Calu3 (cell line): ENCODE measurements around the gene FTSJ1. TPM values are rescaled to one million over a fixed set of nuclear protein-coding genes. Genes with fewer than 3 reads are reported as not detected.

Source experiments
- BruUV-seq: library from RNA; stranded (reverse); fragments of 400-500 nt; replicated peaks from 2 replicates; lab custom pipeline; 2021; lab: Mats Ljungman, UMichigan
- CTCF ChIA-PET: fragments of 300-600 bp; sonication (Branson Sonifier 250); formaldehyde crosslinking; loops from one replicate; lab custom pipeline; 2022; ENCODE audit warnings: antibody characterized with exemption; lab: Charles Lee
- DNase-seq: peaks from one replicate; pipeline ENCODE4 v3.0.0; 2022
- H3K27ac Mint-ChIP-seq: one replicate; pipeline ENCODE4 v1.8.0; 2022; ENCODE audit warnings: mixed read lengths; ENCODE audit not compliant: unreplicated experiment
- H3K27me3 Mint-ChIP-seq: one replicate; pipeline ENCODE4 v1.8.0; 2022; ENCODE audit warnings: mixed read lengths; ENCODE audit not compliant: unreplicated experiment
- H3K36me3 Mint-ChIP-seq: one replicate; pipeline ENCODE4 v1.8.0; 2022; ENCODE audit warnings: mild to moderate bottlenecking, moderate library complexity, mixed read lengths; ENCODE audit not compliant: insufficient read depth, unreplicated experiment
- H3K4me1 Mint-ChIP-seq: one replicate; pipeline ENCODE4 v1.8.0; 2022; ENCODE audit warnings: mild to moderate bottlenecking, low read depth, mixed read lengths; ENCODE audit not compliant: unreplicated experiment
- H3K4me3 Mint-ChIP-seq: one replicate; pipeline ENCODE4 v1.8.0; 2022; ENCODE audit warnings: mild to moderate bottlenecking, low read depth, moderate library complexity, mixed read lengths; ENCODE audit not compliant: unreplicated experiment
- H3K9me3 Mint-ChIP-seq: one replicate; pipeline ENCODE4 v1.8.0; 2022; ENCODE audit warnings: low read depth, mixed read lengths; ENCODE audit not compliant: unreplicated experiment
- CTCF ChIP-seq: fragments of 200-600 bp; IDR thresholded peaks from one replicate; pipeline ENCODE4 v1.8.0; 2022; ENCODE audit warnings: antibody characterized with exemption; ENCODE audit not compliant: unreplicated experiment
- intact Hi-C: fragments of 100-400 bp; cut with micrococcal nuclease; formaldehyde crosslinking; loops from one replicate; pipeline ENCODE4 v1.10.0; 2022; ENCODE audit not compliant: unreplicated experiment
- total RNA-seq: library from RNA; stranded (reverse); gene quantifications from 2 replicates; pipeline ENCODE4 v1.2.3, GENCODE V29; 2022

FTSJ1 gene
- total RNA-seq, 1 experiment from 2014 or later, result 75.2 TPM

- DNase-seq, result no peak
- H3K36me3 Mint-ChIP-seq, result no peaks in the 10 kb centered on the region
- H3K9me3 Mint-ChIP-seq, result no peaks in the 10 kb centered on the region
- TF ChIP-seq CTCF, result no peak
- intact Hi-C loops, result no loop called here
- H3K27me3 Mint-ChIP-seq, result peaks cover 9% of the 10 kb centered on the region
- H3K27ac Mint-ChIP-seq, result no peak overlapping the region
- no TSS peak for BruUV-seq
- CTCF ChIA-PET, result no interaction called here
- H3K4me3 Mint-ChIP-seq, result no peak overlapping the region
- H3K4me1 Mint-ChIP-seq, result peaks cover 11% of the 10 kb centered on the region
Observed at GRCh38 chrX:48459483-48459882, 16.5 kb upstream of the FTSJ1 start.

- Mint-ChIP-seq H3K27ac (no peak overlapping the region), H3K36me3 (no peaks in the 10 kb centered on the region), H3K9me3 (no peaks in the 10 kb centered on the region), H3K4me1 (peaks cover 11% of the 10 kb centered on the region), H3K27me3 (peaks cover 9% of the 10 kb centered on the region), H3K4me3 (no peak overlapping the region)
- CTCF ChIA-PET, result no interaction called here
- no TSS peak for BruUV-seq
- intact Hi-C loops, result no loop called here
- DNase-seq, result no peak
- no peak for TF ChIP-seq CTCF
Observed at GRCh38 chrX:48460031-48460430, 16.0 kb upstream of the FTSJ1 start.

DNA sequence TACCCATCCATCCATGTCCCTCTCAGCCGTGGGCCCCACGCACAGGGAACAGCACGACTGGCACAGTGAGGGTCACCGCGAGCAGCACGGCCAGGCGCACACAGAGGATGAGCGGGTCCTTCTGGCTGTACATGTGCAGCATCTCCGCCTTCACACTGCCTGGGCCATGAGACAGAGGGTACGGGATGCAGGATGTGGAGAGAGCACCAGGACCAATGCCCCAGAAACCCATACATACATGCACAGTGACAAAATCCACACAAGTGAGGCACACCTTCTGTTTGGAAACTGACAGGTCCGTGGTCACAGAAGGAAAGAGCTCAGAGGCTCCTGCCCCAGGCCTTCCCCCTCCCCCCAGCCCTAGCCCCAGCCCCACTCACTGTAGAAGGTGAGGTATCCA, 15.4 kb upstream of the FTSJ1 start:
- H3K4me3 Mint-ChIP-seq, result no peak overlapping the region
- H3K27ac Mint-ChIP-seq, result no peak overlapping the region
- TF ChIP-seq CTCF, result no peak
- DNase-seq, result no peak
- CTCF ChIA-PET, result no interaction called here
- H3K36me3 Mint-ChIP-seq, result no peaks in the 10 kb centered on the region
- H3K4me1 Mint-ChIP-seq, result peaks cover 11% of the 10 kb centered on the region
- BruUV-seq, result no TSS peak
- H3K27me3 Mint-ChIP-seq, result peaks cover 9% of the 10 kb centered on the region
- no peaks in the 10 kb centered on the region for H3K9me3 Mint-ChIP-seq
- intact Hi-C loops, result no loop called here

DNA sequence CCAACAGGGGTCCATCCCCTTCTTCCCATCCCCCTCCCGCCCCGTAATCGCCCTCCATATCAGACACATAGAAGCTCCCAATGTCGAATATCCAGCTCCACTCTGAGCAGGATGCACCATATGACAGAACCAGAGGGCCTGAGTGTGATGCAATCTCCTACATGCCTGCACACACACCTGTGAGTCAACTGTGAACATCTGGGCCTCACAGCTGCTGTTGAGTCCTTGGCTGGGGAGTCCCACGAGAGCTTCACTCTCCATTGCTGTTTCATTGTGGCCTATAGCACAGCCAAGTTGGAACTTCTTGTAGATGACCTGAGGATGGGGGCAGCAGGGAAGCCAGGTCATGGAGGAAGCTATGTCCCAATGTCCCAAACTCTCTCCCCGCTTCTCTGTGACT, 14.2 kb upstream of the FTSJ1 start:
- no peak for TF ChIP-seq CTCF
- H3K4me1 Mint-ChIP-seq, result peaks cover 11% of the 10 kb centered on the region
- H3K36me3 Mint-ChIP-seq, result no peaks in the 10 kb centered on the region
- intact Hi-C loops, result no loop called here
- H3K9me3 Mint-ChIP-seq, result no peaks in the 10 kb centered on the region
- no peak for DNase-seq
- no peak overlapping the region for H3K4me3 Mint-ChIP-seq
- H3K27me3 Mint-ChIP-seq, result peaks cover 14% of the 10 kb centered on the region
- H3K27ac Mint-ChIP-seq, result no peak overlapping the region
- no TSS peak for BruUV-seq
- CTCF ChIA-PET, result no interaction called here
